Measurements from ENCODE around the gene SCFD2.

- no peak for TF ChIP-seq CTCF (IDR thresholded peaks at IDR 0.05)
- no peak for TF ChIP-seq POLR2A (IDR thresholded peaks at IDR 0.05)
Measured at GRCh38 chr4:52941450-52941849, 424.4 kb downstream of the SCFD2 start.
